ELF-1 (cell line): ENCODE data around the gene TSPYL1.
"Not testable (repeated sequence)": the region's sequence is repeated elsewhere in the genome, so short reads cannot be mapped to it uniquely, and the experiment has no call there.

Experiments used
- DNase-seq: peaks from one replicate; pipeline ENCODE4 v3.0.0-alpha.2; 2016; ENCODE audit warnings: low read depth, low spot score

TSPYL1 gene

DNA sequence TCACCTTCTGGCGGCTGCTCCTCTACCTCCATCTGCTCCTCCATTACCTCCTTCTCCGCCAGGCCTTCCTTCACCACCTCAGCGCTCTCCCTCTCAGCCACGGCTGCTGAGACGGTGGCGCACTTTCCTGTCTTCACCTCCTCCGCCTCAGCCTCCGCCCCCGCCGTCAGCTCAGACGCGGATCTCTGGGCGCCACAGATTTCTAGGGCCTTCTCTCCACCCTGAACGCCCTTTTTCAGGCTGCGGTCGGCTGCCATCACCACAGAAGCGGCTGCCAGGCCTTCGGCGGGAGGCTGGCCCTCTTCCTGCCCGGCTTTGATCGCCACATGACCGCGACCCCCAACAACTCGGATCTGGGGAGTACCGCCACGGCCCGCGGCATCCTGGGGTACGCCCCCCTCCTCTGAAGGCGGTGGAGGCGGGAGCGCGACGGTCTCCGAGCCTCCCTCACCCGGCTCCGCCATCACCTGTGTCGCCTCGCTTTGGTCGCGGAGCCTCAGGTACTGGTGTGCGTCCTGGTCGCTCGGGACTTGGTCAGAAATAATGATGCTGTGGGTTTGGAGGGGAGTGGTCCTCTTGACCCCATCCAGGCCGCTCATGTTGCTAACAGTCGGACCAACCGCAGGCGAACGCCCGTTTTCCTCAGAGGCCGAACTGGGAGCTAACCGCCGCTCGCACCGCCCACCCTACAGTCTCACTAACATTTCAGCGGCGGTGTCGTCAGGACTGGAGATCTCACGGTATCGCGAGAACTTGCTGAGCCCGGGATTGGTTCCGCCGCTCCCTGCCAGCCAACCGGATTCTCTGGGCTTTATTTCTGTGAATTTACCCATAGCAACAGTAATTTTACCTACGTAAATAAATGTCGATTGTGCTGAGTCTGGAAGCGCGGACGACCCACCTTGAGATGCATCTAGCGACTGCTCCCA, at the start of gene TSPYL1:
Gene TSPYL1, minus strand, starts transcription at position 699 of the 929 bp plus-strand sequence. Its CDS starts 100 bp downstream, at position 599.
- DNase-seq: peak; percentile 98

DNA sequence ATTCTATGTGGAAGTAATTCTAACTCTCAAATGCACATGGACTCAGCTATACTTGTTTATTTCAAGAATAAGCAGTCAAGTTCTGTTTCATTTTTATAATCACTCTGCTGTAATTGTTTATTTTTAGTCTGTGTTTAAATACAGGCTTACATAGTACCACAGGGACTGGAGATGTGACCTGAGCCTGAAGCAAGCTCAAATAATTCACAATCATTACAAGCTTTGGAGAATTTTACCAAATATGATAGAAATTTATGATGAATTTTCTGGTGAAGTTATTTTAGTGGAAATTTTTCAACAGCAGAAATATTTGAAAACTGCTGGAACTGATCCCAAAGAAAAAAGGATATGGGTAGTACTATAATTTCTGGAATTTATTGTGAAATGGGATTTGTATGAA, 49.4 kb upstream of the TSPYL1 start:
- DNase-seq: no peak

DNA sequence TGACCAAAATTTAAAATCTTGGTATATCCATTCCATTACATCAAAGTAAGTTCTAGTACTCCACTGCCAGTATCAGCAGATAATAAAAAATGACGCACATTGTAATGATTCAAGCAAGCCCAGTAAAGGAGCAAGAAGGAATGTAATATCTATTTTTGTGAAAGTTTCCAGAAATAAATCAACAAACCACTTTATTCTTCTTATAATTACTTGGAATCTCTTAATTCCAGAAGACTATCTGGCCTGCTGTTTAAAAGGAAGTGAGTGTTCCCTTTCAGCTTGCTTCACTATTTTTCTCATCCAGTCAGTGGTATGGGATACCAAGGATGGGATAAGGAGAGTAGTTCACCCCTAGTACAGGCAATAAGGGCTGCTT, 48.8 kb upstream of the TSPYL1 start:
- no peak for DNase-seq

DNA sequence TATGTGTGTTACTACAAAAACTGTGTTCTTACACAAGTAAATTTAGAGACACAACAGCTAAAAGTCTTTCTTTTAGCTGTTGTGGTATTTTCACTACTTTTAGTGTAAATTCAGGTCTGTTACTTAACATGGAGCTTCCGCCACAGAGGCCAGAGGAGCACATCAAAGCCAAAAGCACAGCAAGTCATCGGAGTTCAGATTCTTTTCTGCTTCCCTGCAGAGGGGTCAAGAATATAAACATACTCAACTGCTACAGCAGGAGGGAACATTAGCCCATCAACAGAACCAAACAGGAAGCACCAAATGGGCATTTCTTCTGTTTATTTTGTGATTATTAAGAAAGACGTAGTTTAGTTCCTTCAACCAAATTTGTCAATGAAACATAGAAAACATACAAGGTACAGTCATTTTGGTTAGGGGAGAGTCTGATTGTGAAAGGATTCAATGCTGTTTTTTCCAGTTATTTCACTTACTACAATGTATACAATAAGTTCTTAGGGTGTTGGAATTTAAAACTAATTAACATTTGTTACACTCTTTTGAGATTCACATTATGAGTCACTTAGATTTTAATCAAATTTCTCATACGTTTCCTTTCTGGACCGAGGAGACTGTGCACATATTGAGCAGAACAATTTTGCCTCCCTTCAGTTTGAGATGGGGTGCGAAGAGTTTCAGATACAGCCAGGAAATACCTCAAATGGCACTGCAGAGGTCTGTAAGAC, 48.2 kb upstream of the TSPYL1 start:
- DNase-seq: peak; percentile 27

DNA sequence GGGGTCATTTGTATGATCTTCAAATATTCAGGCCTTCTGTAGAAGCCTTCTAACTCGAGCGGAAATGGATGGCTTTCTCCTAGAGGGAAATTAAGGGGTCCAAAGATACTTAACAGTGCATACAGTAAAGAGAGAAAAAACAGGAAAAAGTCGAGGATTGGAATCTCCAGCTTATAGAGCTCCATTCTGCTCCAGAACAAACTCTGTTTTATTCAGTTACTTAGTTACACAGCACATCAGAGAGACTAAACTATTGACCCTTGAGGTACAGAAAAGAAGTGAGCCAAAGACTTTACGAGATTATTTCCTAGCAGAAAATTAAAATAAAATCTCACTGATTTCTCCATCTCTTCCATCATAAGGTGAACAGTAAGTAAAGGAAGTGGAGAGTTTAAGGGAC, 47.3 kb upstream of the TSPYL1 start:
- DNase-seq: no peak

DNA sequence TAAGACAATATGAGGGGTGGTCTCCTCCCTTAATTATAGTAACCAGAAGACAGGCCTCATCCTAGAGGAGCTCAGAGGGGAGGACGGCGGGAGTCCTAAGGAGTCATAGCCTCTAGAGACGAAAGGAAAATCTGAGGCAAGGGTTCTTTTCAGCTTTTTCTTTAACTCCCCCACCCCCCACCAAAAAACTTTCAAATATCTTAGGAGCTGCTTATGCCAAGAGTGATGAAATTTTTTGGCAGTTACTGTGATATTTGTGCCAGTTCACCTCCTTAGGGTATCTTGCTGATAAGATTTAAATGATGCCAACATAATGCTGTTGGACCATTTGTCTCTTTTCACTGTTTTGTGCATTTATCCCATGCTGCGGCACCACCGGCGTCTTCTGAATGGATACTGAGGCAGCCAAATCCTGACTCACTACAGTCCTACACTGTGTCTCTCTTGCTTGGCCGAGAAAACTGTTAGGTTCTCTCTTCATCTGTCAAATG, 46.5 kb upstream of the TSPYL1 start:
- no peak for DNase-seq

DNA sequence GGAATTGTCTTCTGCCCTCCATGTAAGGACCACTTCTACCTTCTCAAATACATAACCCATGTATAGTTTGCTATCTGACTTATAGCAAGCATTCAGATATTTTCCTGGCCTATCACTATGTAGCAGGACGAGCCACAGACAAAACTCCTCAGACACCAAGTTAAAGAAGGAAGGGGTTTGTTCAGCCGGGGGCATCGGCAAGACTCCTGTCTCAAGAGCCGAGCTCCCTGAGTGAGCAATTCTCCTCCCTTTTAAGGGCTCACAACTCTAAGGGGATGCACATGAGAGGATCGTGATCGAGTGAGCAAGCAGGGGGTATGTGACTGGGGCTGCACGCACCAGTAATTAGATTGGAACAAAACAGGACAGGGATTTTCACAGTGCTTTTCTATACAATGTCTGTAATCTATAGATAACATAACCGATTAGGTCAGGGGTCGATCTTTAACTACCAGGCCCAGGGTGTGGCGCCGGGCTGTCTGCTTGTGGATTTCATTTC, 46.0 kb upstream of the TSPYL1 start:
- not testable (repeated sequence) for DNase-seq

DNA sequence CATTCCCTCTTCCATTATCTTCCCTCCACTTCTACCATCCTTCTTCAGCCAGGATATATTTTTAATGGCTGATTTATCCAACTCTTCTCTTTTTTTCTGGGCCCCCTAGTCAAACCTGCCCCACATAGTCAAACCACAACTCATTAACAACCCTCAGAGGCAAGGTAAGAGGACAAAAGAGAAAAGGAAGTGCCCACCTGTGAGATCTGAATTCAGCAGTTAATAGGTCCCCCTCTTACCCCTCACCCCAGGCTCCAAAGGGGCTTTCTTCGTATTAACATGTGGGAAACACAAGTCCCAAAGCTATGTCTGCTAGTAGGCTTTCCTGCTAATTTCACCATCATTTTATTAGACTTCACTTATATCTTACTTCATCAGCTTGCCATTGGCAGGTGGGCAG, 44.1 kb upstream of the TSPYL1 start:
- DNase-seq: no peak

DNA sequence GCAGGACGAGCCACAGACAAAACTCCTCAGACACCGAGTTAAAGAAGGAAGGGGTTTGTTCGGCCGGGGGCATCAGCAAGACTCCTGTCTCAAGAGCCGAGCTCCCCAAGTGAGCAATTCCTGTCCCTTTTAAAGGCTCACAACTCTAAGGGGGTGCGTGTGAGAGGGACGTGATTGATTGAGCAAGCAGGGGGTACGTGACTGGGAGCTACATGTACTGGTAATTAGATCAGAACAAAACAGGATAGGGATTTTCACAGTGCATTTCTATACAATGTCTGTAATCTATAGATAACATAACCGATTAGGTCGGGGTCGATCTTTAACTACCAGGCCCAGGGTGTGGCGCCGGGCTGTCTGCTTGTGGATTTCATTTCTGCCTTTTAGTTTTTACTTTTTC, 42.2 kb upstream of the TSPYL1 start:
- DNase-seq: not testable (repeated sequence)

DNA sequence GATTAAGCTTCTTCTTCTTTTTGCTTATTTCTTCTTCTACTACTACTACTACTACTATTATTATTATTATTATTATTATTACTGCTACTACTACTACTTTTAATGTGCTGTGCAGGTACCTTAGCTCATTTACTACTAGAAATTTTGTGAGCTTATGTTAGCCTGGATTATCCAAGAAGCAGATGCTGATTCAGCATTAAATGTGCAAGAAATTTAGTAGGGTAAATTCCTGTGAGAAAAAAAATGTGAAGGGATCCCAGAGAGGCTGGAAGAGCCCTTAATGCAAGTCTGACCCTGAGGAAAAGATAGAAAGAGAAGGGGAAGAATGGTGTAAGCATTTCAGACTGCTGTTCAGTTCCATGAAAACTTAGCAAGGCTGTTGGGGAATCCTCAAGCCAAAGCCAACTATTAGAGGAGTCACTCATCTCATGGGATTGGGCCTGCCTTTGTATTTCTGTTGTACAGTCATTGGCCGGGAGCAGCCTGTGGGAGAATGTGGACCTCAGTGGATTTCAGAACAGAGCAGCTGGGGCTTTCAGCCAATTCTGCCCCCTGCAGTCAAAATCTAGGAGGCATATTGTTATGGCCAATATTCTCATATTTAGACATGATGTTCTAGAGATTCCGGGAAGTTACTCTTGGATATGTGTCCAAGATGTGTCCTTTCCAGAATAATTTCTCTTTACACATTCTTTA, 37.2 kb upstream of the TSPYL1 start:
- DNase-seq: no peak

DNA sequence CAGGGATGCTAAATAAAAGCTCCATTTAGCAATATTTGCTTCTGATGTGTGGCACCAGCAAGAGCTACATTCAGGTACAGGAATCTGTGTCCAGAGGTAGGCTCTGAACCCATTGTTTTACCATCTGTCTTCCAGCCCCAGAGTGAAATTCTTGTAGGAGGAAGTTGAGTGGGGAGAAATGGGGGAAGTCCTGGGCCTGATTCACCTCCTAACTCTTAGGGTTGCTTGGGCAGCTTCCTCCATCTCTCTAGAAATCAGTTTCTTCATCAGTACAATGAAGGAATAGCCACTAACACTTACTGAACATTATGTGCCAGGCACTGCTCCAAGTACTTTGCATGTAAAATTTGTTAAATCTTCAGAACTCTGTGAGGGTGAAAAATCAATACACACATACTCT, 35.1 kb upstream of the TSPYL1 start:
- DNase-seq: no peak

DNA sequence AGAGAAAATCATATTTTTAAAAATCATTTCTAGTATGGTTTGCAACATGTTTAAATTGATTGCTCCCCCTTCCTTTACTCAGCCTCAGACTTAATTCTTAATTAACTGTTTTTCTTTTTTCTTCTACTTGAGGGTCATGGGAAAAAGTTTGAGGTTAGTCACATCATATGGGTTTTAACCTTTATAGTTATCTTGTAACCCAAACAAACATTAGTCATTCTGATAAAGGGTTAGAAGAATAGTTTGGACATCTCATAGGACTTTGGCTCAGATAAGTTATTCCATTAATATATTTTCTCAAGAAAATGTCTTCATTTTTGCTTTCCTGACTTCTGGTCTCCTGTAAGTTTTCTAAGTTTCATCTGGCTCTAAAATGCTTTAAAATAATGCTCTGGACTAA, 34.5 kb upstream of the TSPYL1 start:
- no peak for DNase-seq

DNA sequence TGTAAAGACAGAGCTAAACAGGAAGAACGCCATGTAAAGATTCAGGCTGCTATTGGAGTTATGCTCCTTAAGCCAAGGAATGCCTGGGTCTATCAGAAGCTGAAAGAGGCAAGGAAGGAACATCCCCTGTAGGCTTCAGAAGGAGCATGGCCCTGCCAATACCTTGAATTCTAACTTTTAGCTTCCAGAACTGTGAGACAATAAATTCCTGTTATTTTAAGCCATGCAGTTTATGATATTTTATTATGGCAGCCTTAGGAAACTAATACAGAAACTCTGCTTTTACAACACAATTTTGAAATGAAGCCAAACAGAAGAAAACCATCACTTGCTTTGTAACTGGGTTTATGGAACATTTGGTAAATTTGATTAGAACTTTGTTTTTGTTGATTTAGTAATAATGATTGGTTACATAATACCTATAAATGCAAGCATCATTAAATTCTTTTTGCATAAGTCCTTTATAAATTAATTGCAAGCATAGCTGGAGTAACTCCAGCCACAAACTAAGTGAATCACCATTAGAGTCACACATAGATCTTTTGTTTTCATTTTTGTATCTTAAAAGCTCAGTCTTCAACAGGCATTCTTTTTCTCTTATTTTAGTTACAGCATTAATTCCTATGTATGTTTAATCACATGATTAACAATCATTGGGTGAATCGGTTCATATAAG, 33.5 kb upstream of the TSPYL1 start:
- no peak for DNase-seq

DNA sequence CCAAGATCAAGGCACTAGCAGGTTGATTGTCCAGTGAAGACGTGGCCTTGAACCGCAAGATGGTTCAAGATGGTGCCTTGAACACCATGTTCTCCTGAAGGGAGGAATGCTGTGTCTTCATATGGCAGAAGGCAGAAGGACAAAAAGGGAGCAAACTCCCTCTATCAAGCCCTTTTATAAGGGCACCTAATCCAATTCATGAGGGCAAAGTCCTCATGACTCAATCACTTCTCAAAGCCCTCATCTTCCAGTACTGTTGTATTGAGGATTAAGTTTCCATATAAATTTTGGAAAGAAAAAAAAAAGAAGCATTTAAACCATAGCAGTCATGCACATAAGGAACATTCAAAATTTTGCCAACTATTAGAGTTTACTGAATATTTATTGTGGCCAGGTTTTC, 29.9 kb upstream of the TSPYL1 start:
- no peak for DNase-seq

DNA sequence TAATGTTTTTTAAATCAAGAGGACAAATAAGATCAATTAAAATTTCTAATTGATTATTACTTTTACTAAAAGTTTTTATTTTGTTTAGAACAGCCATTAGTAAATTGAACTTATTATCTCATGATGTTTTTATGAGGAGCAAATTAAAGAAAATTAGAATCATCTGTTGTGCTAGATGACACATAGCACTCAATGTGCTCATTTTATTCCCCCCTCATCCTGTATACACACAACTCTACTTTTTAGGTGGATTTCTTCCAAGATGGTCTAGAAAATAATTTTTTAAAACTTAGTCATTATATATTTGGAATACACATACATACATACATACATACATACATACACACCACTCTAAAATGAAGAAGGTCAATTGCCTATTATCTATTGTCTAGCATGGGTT, 29.3 kb upstream of the TSPYL1 start:
- DNase-seq: no peak

DNA sequence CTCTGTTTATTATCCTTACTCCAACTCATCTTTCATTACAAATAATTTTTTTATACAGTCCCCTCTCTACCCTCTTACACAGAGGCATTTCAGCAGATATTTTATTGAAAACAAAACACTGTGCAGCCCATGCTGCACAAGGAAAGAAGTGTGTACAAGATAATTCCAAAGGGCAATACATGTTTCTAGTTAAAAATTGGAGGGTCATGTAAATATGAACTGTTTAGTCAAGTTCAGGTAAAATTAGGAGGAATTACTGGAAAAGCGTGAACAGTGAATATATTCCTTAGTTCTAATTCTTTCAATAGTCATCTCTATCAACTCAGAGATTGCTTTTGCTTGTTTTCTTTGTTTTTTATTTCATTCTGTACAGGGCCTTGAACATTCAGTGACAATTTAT, 27.9 kb upstream of the TSPYL1 start:
- no peak for DNase-seq

DNA sequence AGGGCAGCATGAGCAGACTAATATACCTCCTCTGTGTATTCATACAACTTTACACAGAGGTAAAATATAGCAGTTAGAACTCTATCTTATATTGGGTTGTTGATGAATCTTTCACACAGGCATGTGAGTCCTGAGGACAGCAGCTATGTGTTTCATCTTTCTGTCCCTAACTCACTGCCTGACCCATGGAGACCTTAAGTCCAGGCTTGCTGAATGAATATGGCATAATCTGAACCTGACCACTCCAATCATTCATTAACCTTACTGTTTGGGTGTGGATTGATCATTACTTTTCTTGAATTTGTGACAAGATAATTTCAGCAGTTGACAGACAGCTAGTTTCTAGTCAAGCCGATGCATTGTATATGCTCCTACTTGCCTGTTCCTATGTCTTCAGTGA, 27.3 kb upstream of the TSPYL1 start:
- DNase-seq: no peak

DNA sequence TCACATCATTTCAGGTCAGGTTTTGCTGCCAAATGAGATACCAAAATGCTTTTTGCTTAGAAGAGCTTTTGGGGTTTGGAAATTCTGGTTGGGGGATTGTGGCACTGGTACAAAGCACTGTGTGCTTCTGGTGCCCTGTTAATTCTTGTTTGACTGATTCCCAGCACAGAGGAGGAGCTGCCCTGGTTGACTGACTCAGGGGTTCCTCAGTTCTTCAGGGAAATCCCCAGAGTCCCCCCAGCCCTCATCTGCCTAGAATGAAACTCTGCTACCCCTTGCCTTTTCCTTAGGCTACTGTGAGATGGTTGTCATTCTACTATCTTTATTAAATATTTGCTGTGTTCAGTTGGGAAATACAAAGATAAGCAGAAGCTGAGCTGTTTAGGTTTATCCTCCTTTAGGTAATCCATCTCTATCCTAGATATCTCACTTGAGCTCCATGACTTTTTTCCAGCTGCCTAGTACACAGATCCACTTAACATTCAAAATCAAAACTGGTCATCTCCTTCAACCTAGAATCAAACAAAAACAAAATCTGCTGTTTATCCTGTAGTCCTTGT, 24.9 kb upstream of the TSPYL1 start:
- no peak for DNase-seq

DNA sequence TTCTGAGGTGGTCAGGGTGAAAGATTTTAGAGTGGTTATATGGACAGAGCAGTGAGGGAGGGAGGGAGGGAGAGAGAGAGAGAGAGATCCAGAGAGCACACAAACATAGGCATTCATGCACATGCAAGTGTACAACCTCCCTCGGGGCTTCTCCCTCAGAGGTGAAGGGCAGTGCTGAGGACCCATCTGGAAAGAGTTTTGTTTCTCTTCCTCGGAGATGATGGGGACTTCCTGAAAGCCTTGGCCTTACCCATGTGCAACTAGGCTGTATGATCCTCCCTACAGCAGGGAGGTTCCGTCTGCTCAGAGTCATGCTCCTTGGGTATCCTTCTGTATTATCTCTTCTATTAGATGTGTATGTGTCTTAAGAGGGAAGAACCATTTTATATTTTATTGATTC, 21.4 kb upstream of the TSPYL1 start:
- no peak for DNase-seq

DNA sequence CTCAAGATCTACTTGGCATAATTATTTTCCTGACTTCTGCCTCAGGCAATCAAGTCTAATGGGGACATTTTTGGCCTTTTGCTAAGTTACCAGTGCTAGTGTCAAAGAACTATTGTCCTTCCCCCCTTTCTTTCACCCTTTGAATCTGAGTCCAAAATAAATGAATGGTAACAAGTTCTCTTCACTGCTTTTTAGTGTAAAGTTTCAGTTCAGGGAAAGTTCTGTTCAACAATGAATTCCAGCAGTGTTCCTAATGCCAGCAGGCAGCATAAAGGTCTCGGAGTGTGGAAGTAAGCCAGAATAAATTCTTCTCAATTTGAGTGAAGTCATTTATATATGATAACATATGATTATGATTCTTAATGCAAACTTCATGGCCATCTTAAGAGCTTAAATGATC, 20.8 kb upstream of the TSPYL1 start:
- DNase-seq: no peak

DNA sequence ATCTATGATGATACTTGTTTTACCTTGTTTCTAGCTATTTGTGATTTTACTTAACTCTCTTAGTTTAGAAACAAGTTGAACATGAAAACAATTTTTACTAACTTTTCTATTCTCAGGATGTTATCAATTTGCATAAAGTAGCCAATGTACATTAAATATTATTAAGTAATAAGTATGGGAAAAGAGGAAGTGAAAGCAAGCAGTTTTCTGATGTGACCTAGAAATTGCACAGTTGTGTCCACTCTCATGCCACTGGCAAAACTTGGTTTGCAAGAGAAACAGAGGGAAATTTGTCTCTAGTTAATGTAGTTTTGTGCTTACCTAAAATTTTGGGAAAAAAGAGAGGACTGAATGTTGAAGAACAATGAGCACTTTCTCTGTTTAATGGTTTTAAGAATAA, 19.2 kb upstream of the TSPYL1 start:
- DNase-seq: no peak
